K562 (cell line): Measurements from ENCODE around the gene UBXN1. TPM values are rescaled to one million over a fixed set of nuclear protein-coding genes. Genes with fewer than 3 reads are reported as not detected.

Experiments
- ARID3B ChIP-seq: fragments of 250-450 bp; sonication (Bioruptor Pico); IDR thresholded peaks from 2 replicates; pipeline ENCODE4 v1.4.0; 2020; ENCODE audit warnings: borderline replicate concordance
- E2F5 ChIP-seq: sonication (generic); formaldehyde crosslinking; IDR thresholded peaks from 2 replicates; pipeline ENCODE4 v1.8.0; 2022; ENCODE audit warnings: mild to moderate bottlenecking, missing genetic modification reagents
- ELF4 ChIP-seq: fragments of 450-650 bp; formaldehyde crosslinking; IDR thresholded peaks from 2 replicates; pipeline ENCODE4 v1.4.0; 2022; ENCODE audit warnings: missing genetic modification characterization
- ETV6 ChIP-seq, 3 experiments: fragments of 150-350 bp in 1 of 3; sonication (generic) in 1 of 3; formaldehyde crosslinking in 1 of 3; IDR thresholded peaks; 2 replicates each; pipeline versions ENCODE4 v1.6.1 to v1.8.0; 2014 to 2022; ENCODE audit warnings: borderline replicate concordance in 2 of 3, low read depth in 2 of 3, antibody characterized with exemption in 1 of 3, low read length in 1 of 3, mild to moderate bottlenecking in 1 of 3, missing genetic modification reagents in 1 of 3
- JUND ChIP-seq, 2 experiments: IDR thresholded peaks; 2 replicates in 1 of 2; 3 replicates in 1 of 2; pipeline ENCODE4 v1.6.1; 2011; ENCODE audit warnings: borderline replicate concordance in 2 of 2, low read depth in 2 of 2, low read length in 2 of 2, improper control_type of control experiment in 1 of 2, missing biosample characterization in 1 of 2, missing genetic modification characterization in 1 of 2, missing genetic modification reagents in 1 of 2
- MAFG ChIP-seq: fragments of 450-650 bp; conservative IDR thresholded peaks from 2 replicates; pipeline ENCODE4 v1.6.1; 2016; ENCODE audit warnings: missing genetic modification characterization, missing compliant biosample characterization
- MLLT1 ChIP-seq, 2 experiments: fragments of 450-650 bp; IDR thresholded peaks; 2 replicates each; pipeline ENCODE4 v1.6.1; 2016
- MNT ChIP-seq, 2 experiments: fragments of 450-650 bp; conservative IDR thresholded peaks; 2 replicates each; pipeline ENCODE4 v1.6.1; 2017; ENCODE audit warnings: mild to moderate bottlenecking in 2 of 2, moderate library complexity in 2 of 2
- NR1H2 ChIP-seq: sonication (generic); formaldehyde crosslinking; IDR thresholded peaks from 2 replicates; pipeline ENCODE4 v1.4.0; 2020; ENCODE audit warnings: mild to moderate bottlenecking, missing genetic modification reagents
- NR2C1 ChIP-seq, 2 experiments: fragments of 450-650 bp; IDR thresholded peaks; 2 replicates each; pipeline ENCODE4 v1.6.1; 2017; ENCODE audit warnings: mild to moderate bottlenecking in 2 of 2, antibody characterized with exemption in 1 of 2, inconsistent platforms in 1 of 2, missing compliant biosample characterization in 1 of 2, missing genetic modification characterization in 1 of 2
- RCOR1 ChIP-seq, 2 experiments: IDR thresholded peaks; 2 replicates each; pipeline ENCODE4 v1.6.1; 2012; ENCODE audit warnings: low read depth in 2 of 2, low read length in 2 of 2, borderline replicate concordance in 1 of 2, improper control_type of control experiment in 1 of 2
- TCF7 ChIP-seq: sonication (generic); IDR thresholded peaks from 2 replicates; pipeline ENCODE4 v1.6.1; 2016; ENCODE audit warnings: antibody characterized with exemption, borderline replicate concordance
- TRIM25 ChIP-seq: fragments of 450-650 bp; IDR thresholded peaks from 2 replicates; pipeline ENCODE4 v1.7.0; 2016; ENCODE audit warnings: borderline replicate concordance
- ZFX ChIP-seq: sonication (generic); formaldehyde crosslinking; IDR thresholded peaks from 2 replicates; pipeline ENCODE4 v1.8.0; 2022; ENCODE audit warnings: mild to moderate bottlenecking, missing genetic modification reagents, moderate library complexity
- ZNF436 ChIP-seq: fragments of 250-450, 450-650 bp; sonication (Bioruptor Pico); formaldehyde crosslinking; IDR thresholded peaks from 2 replicates; pipeline ENCODE4 v1.7.0; 2020; ENCODE audit warnings: mild to moderate bottlenecking
- ZNF668 ChIP-seq: fragments of 250-450 bp; sonication (Bioruptor Pico); IDR thresholded peaks from 2 replicates; pipeline ENCODE4 v1.8.0; 2022; ENCODE audit warnings: mild to moderate bottlenecking, inconsistent platforms
- polyA plus RNA-seq, 8 experiments: library from polyadenylated mRNA; depleted of rRNA in 4 of 8; stranded (reverse) in 5 of 8; unstranded in 3 of 8; fragments of >200 nt; fragmentation: Nextera tagmentation in 2 of 8; fragmentation: Illumina TruSeq in 1 of 8; extraction: Ambion mirVana in 2 of 8; extraction: Trizol in 1 of 8; gene quantifications; 2 replicates each; pipeline versions ENCODE4 v1.2.1 to v1.2.3, GENCODE V29; 2011 to 2014; ENCODE audit warnings: inconsistent platforms in 1 of 8, missing spikeins in 1 of 8
- total RNA-seq, 7 experiments: library from RNA; depleted of rRNA in 6 of 7; stranded (reverse); fragments of >200 nt in 6 of 7; fragmentation: Illumina TruSeq in 2 of 7; extraction: Trizol in 2 of 7; gene quantifications; 2 replicates each; pipeline versions ENCODE4 v1.2.1 to v1.2.3, GENCODE V29; 2011 to 2021; ENCODE audit warnings: low replicate concordance in 1 of 7

Gene UBXN1
- total and polyA plus RNA-seq, 9 of the 15 experiments (the other 6 are each of a cell fraction or from before 2014, with no cell fraction given), result 4.8 to 263 (median 99.7) TPM

- no peak for TF ChIP-seq MLLT1 (IDR thresholded peaks at IDR 0.05)
- 0 out of 2 replicates have a peak, but pooled peaks have one; percentile 16 for TF ChIP-seq JUND (IDR thresholded peaks at IDR 0.05; ENCODE audit: borderline replicate concordance, low read depth, low read length)
- no peak for TF ChIP-seq JUND (tag; IDR thresholded peaks at IDR 0.05; ENCODE audit: borderline replicate concordance, low read depth, low read length)
- TF ChIP-seq RCOR1 (IDR thresholded peaks at IDR 0.05; ENCODE audit: borderline replicate concordance in 1 of 2, low read depth in 2 of 2, low read length in 2 of 2), result peak in 1 of 2 experiments; percentile 25; a peak in 1 of 4 replicates
- TF ChIP-seq MAFG (tag), result 0 out of 2 replicates have a peak, but pooled peaks have one; percentile 3
- TF ChIP-seq NR2C1 (IDR thresholded peaks at IDR 0.05), result no peak
- no peak for TF ChIP-seq NR2C1 (tag; IDR thresholded peaks at IDR 0.05)
- no peak for TF ChIP-seq ETV6 (IDR thresholded peaks at IDR 0.05; ENCODE audit: borderline replicate concordance in 1 of 2, low read depth in 2 of 2, low read length in 1 of 2)
- 0 out of 2 replicates have a peak, but pooled peaks have one; percentile 17 for TF ChIP-seq ETV6 (CRISPR knock-in tag; IDR thresholded peaks at IDR 0.05; ENCODE audit: borderline replicate concordance)
- TF ChIP-seq ELF4, result no peak
- peak; percentile 64 for TF ChIP-seq ZFX
- no peak for TF ChIP-seq ARID3B
- peak; percentile 51; the same call in 1 of the 2 replicates for TF ChIP-seq ZNF436 (CRISPR knock-in tag)
- TF ChIP-seq E2F5 (CRISPR knock-in tag), result peak; percentile 37; the same call in 1 of the 2 replicates
- peak in 1 of 2 experiments; percentile 75; a peak in 3 of 4 replicates for TF ChIP-seq MNT (conservative IDR thresholded peaks at IDR 0.05)
- TF ChIP-seq NR1H2 (CRISPR knock-in tag), result peak; percentile 0; the same call in 1 of the 2 replicates
- TF ChIP-seq ZNF668 (CRISPR knock-in tag), result no peak
- TF ChIP-seq TCF7, result no peak
- no peak for TF ChIP-seq TRIM25
Measured at GRCh38 chr11:62705880-62706849, 27.3 kb upstream of the UBXN1 start (continued).
